Measurements from ENCODE around the gene TEAD1. TPM values are rescaled to one million over a fixed set of nuclear protein-coding genes. Genes with fewer than 3 reads are reported as not detected.

TEAD1 gene
- total and polyA plus RNA-seq, 10 of the 15 experiments (the other 5 are each of a cell fraction or from before 2014, with no cell fraction given), result 0.01 to 0.59 (median 0.04) TPM; not detected in 6

DNA sequence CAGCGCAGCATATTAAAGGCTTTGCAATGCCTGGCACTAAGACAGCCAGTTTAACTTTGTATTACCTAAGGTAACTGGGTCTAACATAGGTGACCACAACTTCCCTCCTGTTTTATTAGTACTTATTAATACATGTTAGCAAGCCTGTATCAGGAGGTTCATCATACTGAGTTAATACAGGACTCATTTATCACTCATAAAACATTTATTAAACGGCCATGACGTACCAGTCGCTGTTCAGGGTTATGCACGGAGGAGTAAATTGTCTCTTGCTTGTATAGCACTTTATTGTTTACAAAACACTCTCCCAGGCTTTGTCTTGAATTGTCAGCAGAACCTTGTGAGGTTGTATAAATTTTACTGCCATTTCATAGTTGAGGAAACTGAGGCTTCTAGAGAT is 55.7 kb downstream of the TEAD1 start:
- no peak for TF ChIP-seq PML (IDR thresholded peaks at IDR 0.05; ENCODE audit: low read length)
- TF ChIP-seq, protein P1, sequence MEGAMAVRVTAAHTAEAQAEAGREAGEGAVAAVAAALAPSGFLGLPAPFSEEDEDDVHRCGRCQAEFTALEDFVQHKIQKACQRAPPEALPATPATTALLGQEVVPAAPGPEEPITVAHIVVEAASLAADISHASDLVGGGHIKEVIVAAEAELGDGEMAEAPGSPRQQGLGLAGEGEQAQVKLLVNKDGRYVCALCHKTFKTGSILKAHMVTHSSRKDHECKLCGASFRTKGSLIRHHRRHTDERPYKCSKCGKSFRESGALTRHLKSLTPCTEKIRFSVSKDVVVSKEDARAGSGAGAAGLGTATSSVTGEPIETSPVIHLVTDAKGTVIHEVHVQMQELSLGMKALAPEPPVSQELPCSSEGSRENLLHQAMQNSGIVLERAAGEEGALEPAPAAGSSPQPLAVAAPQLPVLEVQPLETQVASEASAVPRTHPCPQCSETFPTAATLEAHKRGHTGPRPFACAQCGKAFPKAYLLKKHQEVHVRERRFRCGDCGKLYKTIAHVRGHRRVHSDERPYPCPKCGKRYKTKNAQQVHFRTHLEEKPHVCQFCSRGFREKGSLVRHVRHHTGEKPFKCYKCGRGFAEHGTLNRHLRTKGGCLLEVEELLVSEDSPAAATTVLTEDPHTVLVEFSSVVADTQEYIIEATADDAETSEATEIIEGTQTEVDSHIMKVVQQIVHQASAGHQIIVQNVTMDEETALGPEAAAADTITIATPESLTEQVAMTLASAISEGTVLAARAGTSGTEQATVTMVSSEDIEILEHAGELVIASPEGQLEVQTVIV (IDR thresholded peaks at IDR 0.05; ENCODE audit: borderline replicate concordance, partially characterized antibody), result no peak
- no peak for TF ChIP-seq SRF (IDR thresholded peaks at IDR 0.05; ENCODE audit: low read depth in 2 of 2, low read length in 2 of 2)
- no peak for TF ChIP-seq EP300 (IDR thresholded peaks at IDR 0.05; ENCODE audit: borderline replicate concordance in 1 of 2, control insufficient read depth in 1 of 2, low read depth in 2 of 2, low read length in 2 of 2)
- TF ChIP-seq JUND (IDR thresholded peaks at IDR 0.05; ENCODE audit: low read depth, low read length), result no peak
- TF ChIP-seq YY1 (IDR thresholded peaks at IDR 0.05; ENCODE audit: low read depth, low read length), result no peak
- TF ChIP-seq SUZ12 (IDR thresholded peaks at IDR 0.05; ENCODE audit: unreplicated experiment), result no peak
- TF ChIP-seq BACH1 (IDR thresholded peaks at IDR 0.05; ENCODE audit: borderline replicate concordance), result no peak
- no peak for TF ChIP-seq CHD2 (IDR thresholded peaks at IDR 0.05; ENCODE audit: borderline replicate concordance, low read depth, low read length)
- no peak for TF ChIP-seq CREM (IDR thresholded peaks at IDR 0.05; ENCODE audit: low read depth)
- no peak for TF ChIP-seq DPF2 (IDR thresholded peaks at IDR 0.05)
- TF ChIP-seq, protein P2, sequence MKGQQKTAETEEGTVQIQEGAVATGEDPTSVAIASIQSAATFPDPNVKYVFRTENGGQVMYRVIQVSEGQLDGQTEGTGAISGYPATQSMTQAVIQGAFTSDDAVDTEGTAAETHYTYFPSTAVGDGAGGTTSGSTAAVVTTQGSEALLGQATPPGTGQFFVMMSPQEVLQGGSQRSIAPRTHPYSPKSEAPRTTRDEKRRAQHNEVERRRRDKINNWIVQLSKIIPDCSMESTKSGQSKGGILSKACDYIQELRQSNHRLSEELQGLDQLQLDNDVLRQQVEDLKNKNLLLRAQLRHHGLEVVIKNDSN (IDR thresholded peaks at IDR 0.05; ENCODE audit: borderline replicate concordance, extremely low read length, insufficient read depth, low read depth, low read length), result no peak
- no peak for TF ChIP-seq ASH2L (IDR thresholded peaks at IDR 0.05; ENCODE audit: borderline replicate concordance, low read depth)
- TF ChIP-seq ZZZ3 (IDR thresholded peaks at IDR 0.05; ENCODE audit: control insufficient read depth, insufficient read length, low read depth), result no peak
- TF ChIP-seq SP1 (IDR thresholded peaks at IDR 0.05; ENCODE audit: low read depth, low read length), result no peak
- no peak for TF ChIP-seq YBX1 (IDR thresholded peaks at IDR 0.05)
- no peak for TF ChIP-seq JUNB (IDR thresholded peaks at IDR 0.05)
- TF ChIP-seq CREB1 (IDR thresholded peaks at IDR 0.05; ENCODE audit: low read depth), result no peak
- TF ChIP-seq, protein P3, sequence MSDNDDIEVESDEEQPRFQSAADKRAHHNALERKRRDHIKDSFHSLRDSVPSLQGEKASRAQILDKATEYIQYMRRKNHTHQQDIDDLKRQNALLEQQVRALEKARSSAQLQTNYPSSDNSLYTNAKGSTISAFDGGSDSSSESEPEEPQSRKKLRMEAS (IDR thresholded peaks at IDR 0.05; ENCODE audit: low read depth, low read length), result no peak
- ATAC-seq (no peak), DNase-seq (ENCODE audit: low read depth, low spot score) (no peak), FAIRE-seq (no peak)
- in situ Hi-C loops (cut with MboI), result no loop called here
- Histone ChIP-seq H2AFZ (ENCODE audit: control insufficient read depth, low read depth, low read length) (no peak overlapping the region), H3K27ac (ENCODE audit: control insufficient read depth, insufficient read depth) (no peak overlapping the region), H3K36me3 (ENCODE audit: control insufficient read depth in 2 of 2, insufficient read depth in 2 of 2, low read length in 1 of 2) (no peaks in the 10 kb centered on the region), H3K27me3 (replicated peaks in 1 of 2; ENCODE audit: control insufficient read depth in 2 of 2, insufficient read depth in 2 of 2, low read length in 1 of 2) (peaks cover 0 to 4% of the 10 kb centered on the region in 2 experiments; a peak in 2 of 4 replicates), H3K9ac (ENCODE audit: control insufficient read depth, insufficient read depth, low read length) (no peak overlapping the region), H3K4me1 (ENCODE audit: control insufficient read depth, insufficient read depth, low read length) (no peaks in the 10 kb centered on the region), H4K20me1 (ENCODE audit: control insufficient read depth, insufficient read depth) (no peaks in the 10 kb centered on the region), H3K4me2 (ENCODE audit: control insufficient read depth, insufficient read depth) (no peak overlapping the region), H3K4me3 (no peak overlapping the region), H3K9me3 (replicated peaks; ENCODE audit: control insufficient read depth, insufficient read depth, low read length) (no peaks in the 10 kb centered on the region; the same call in 2 of the 3 replicates), H3K79me2 (ENCODE audit: control insufficient read depth, insufficient read depth, low read length) (no peaks in the 10 kb centered on the region)
- intact Hi-C loops (cut with micrococcal nuclease; ENCODE audit: unreplicated experiment), result no loop called here
- BruUV-seq (replicated peaks), result no TSS peak
- ChIA-PET POLR2A (no interaction called here), RAD21 (ENCODE audit: unreplicated experiment) (no interaction called here), SMC1A (ENCODE audit: uncharacterized antibody, unreplicated experiment) (no interaction called here), CTCF (no interaction called here)
- 59% methylated on average over 5 of the region's 5 CpGs for WGBS (ENCODE audit: insufficient coverage, insufficient replicate concordance, low lambda C conversion rate, missing lambda C conversion rate)
